GM12878 (cell line): ENCODE data around the gene CCDC159. TPM values are rescaled to one million over a fixed set of nuclear protein-coding genes. Genes with fewer than 3 reads are reported as not detected.
A peak's percentile ranks its signal among the peaks of the same experiment; 100 is the strongest.

ENCODE experiments used
- CREM ChIP-seq: IDR thresholded peaks from 2 replicates; pipeline ENCODE4 v1.6.1; 2014; ENCODE audit warnings: antibody characterized with exemption, low read depth
- E4F1 ChIP-seq: fragments of 450-650 bp; IDR thresholded peaks from 2 replicates; pipeline ENCODE4 v1.6.1; 2018; ENCODE audit warnings: borderline replicate concordance, mild to moderate bottlenecking; ENCODE audit not compliant: partially characterized antibody
- EED ChIP-seq: sonication (generic); IDR thresholded peaks from 2 replicates; pipeline ENCODE4 v1.6.1; 2016; ENCODE audit warnings: antibody characterized with exemption, low read depth
- ELK1 ChIP-seq: IDR thresholded peaks from 2 replicates; pipeline ENCODE4 v1.6.1; 2012; ENCODE audit warnings: low read depth, low read length, improper control_type of control experiment
- EP300 ChIP-seq, 2 experiments: fragments of 150-350 bp in 1 of 2; IDR thresholded peaks; 2 replicates each; pipeline ENCODE4 v1.6.1; 2011 to 2012; ENCODE audit warnings: low read depth in 2 of 2, low read length in 2 of 2, borderline replicate concordance in 1 of 2, improper control_type of control experiment in 1 of 2, inconsistent platforms in 1 of 2; ENCODE audit not compliant: control insufficient read depth in 1 of 2
- ETV6 ChIP-seq, 2 experiments: fragments of 450-650 bp in 1 of 2; IDR thresholded peaks in 1 of 2; conservative IDR thresholded peaks in 1 of 2; 2 replicates each; pipeline ENCODE4 v1.6.1; 2014; ENCODE audit warnings: antibody characterized with exemption in 1 of 2, borderline replicate concordance in 1 of 2, low read depth in 1 of 2, mild to moderate bottlenecking in 1 of 2, moderate library complexity in 1 of 2
- GATAD2B ChIP-seq: fragments of 450-650 bp; conservative IDR thresholded peaks from 2 replicates; pipeline ENCODE4 v1.6.1; 2017; ENCODE audit warnings: low read depth, mild to moderate bottlenecking, moderate library complexity
- HDGF ChIP-seq: fragments of 450-650 bp; IDR thresholded peaks from 2 replicates; pipeline ENCODE4 v1.6.1; 2016; ENCODE audit warnings: antibody characterized with exemption
- MXI1 ChIP-seq: fragments of 150-350 bp; IDR thresholded peaks from 2 replicates; pipeline ENCODE4 v1.6.1; 2011; ENCODE audit warnings: low read depth, mild to moderate bottlenecking, inconsistent platforms, low read length, improper control_type of control experiment
- NBN ChIP-seq: fragments of 450-650 bp; IDR thresholded peaks from 2 replicates; pipeline ENCODE4 v1.6.1; 2016
- PKNOX1 ChIP-seq: fragments of 450-650 bp; IDR thresholded peaks from 2 replicates; pipeline ENCODE4 v1.6.1; 2016; ENCODE audit warnings: mild to moderate bottlenecking
- PML ChIP-seq: IDR thresholded peaks from 2 replicates; pipeline ENCODE4 v1.6.1; 2012; ENCODE audit warnings: low read length, inconsistent platforms
- POU2F2 ChIP-seq: IDR thresholded peaks from 3 replicates; pipeline ENCODE4 v1.6.1; 2011; ENCODE audit warnings: low read depth, mild to moderate bottlenecking, low read length, borderline replicate concordance
- RAD51 ChIP-seq: fragments of 450-650 bp; IDR thresholded peaks from 2 replicates; pipeline ENCODE4 v1.6.1; 2016; ENCODE audit warnings: moderate library complexity, mild to moderate bottlenecking, inconsistent platforms
- RCOR1 ChIP-seq: conservative IDR thresholded peaks from 2 replicates; pipeline ENCODE4 v1.6.1; 2012; ENCODE audit warnings: low read depth, low read length, improper control_type of control experiment
- SMAD1 ChIP-seq: fragments of 450-650 bp; IDR thresholded peaks from 2 replicates; pipeline ENCODE4 v1.6.1; 2018; ENCODE audit warnings: mild to moderate bottlenecking, low read depth; ENCODE audit not compliant: partially characterized antibody
- SREBF2 ChIP-seq: IDR thresholded peaks from 2 replicates; pipeline ENCODE4 v1.6.1; 2012; ENCODE audit warnings: mild to moderate bottlenecking, low read length
- STAT3 ChIP-seq: IDR thresholded peaks from 2 replicates; pipeline ENCODE4 v1.6.1; 2011; ENCODE audit warnings: low read depth, low read length, improper control_type of control experiment
- TARDBP ChIP-seq: IDR thresholded peaks from 2 replicates; pipeline ENCODE4 v1.6.1; 2016; ENCODE audit warnings: borderline replicate concordance
- ZNF24 ChIP-seq: fragments of 450-650 bp; IDR thresholded peaks from 2 replicates; pipeline ENCODE4 v1.6.1; 2017; ENCODE audit warnings: antibody characterized with exemption, mild to moderate bottlenecking
- ZNF687 ChIP-seq: fragments of 450-650 bp; IDR thresholded peaks from 2 replicates; pipeline ENCODE4 v1.6.1; 2017; ENCODE audit warnings: mild to moderate bottlenecking, moderate library complexity
- polyA plus RNA-seq, 11 experiments: library from polyadenylated mRNA; depleted of rRNA in 4 of 11; unstranded in 6 of 11; stranded (reverse) in 5 of 11; fragments of >200 nt; fragmentation: Nextera tagmentation in 4 of 11; fragmentation: Illumina TruSeq in 1 of 11; extraction: Ambion mirVana in 4 of 11; extraction: Trizol in 1 of 11; gene quantifications; 1 replicate in 1 of 11; 2 replicates in 10 of 11; pipeline versions ENCODE4 v1.2.1 to v1.2.3, GENCODE V29; 2011 to 2016; ENCODE audit warnings: inconsistent platforms in 2 of 11, missing spikeins in 2 of 11, low read depth in 1 of 11
- total RNA-seq, 4 experiments: library from RNA; depleted of rRNA in 3 of 4; stranded (reverse); fragments of >200 nt in 3 of 4; fragmentation: Illumina TruSeq in 1 of 4; extraction: Trizol in 1 of 4; gene quantifications; 2 replicates each; pipeline versions ENCODE4 v1.2.1 to v1.2.3, GENCODE V29; 2013 to 2021

The CCDC159 gene
- total and polyA plus RNA-seq, 10 of the 15 experiments (the other 5 are each of a cell fraction or from before 2014, with no cell fraction given), result 0.61 to 14.7 (median 10.1) TPM

- TF ChIP-seq ZNF687, result 0 out of 2 replicates have a peak, but pooled peaks have one; percentile 42
- no peak for TF ChIP-seq ZNF24
- TF ChIP-seq RCOR1, result no peak
- no peak for TF ChIP-seq PKNOX1
- TF ChIP-seq SREBF2, result no peak
- 0 out of 2 replicates have a peak, but pooled peaks have one; percentile 10 for TF ChIP-seq CREM
- peak; percentile 8; the same call in 2 of the 3 replicates for TF ChIP-seq POU2F2
- no peak for TF ChIP-seq HDGF
- TF ChIP-seq MXI1, result no peak
- TF ChIP-seq NBN, result peak; percentile 40
- TF ChIP-seq RAD51, result peak; percentile 43; the same call in 1 of the 2 replicates
- TF ChIP-seq STAT3, result no peak
- 0 out of 2 replicates have a peak, but pooled peaks have one; percentile 23 for TF ChIP-seq EED
- TF ChIP-seq ELK1, result no peak
- TF ChIP-seq SMAD1, result peak; percentile 43
- TF ChIP-seq PML, result peak; percentile 64; the same call in 1 of the 2 replicates
- no peak for TF ChIP-seq EP300 (IDR thresholded peaks at IDR 0.05; ENCODE audit: borderline replicate concordance in 1 of 2, control insufficient read depth in 1 of 2, low read depth in 2 of 2, low read length in 2 of 2)
- TF ChIP-seq ETV6 (conservative IDR thresholded peaks at IDR 0.05 in 1 of 2, IDR thresholded peaks at IDR 0.05 in 1 of 2; ENCODE audit: borderline replicate concordance in 1 of 2, low read depth in 1 of 2), result no peak
- TF ChIP-seq GATAD2B, result no peak
- TF ChIP-seq TARDBP, result no peak
- TF ChIP-seq E4F1, result no peak
These were observed 29.0 kb downstream of the CCDC159 start (continued) for GRCh38 chr19:11375143-11375948.
